T-cell (primary cell): ENCODE measurements around the gene TMEM201. TPM values are rescaled to one million over a fixed set of nuclear protein-coding genes. Genes with fewer than 3 reads are reported as not detected.

Source experiments
- ATAC-seq, 4 experiments: fragments of 200-7000 bp in 3 of 4; fragments of 150-1000 bp in 1 of 4; cut with Tn5 transposase; replicated peaks in 1 of 4; 1 replicate in 3 of 4; 2 replicates in 1 of 4; pipeline ENCODE4 v1.10.0; 2021; ENCODE audit warnings: moderate library complexity in 3 of 4, mild to moderate bottlenecking in 2 of 4, moderate number of reproducible peaks in 1 of 4
- CTCF ChIA-PET, 2 donors: fragments of 300-600 bp; sonication (Branson Sonifier 250); formaldehyde crosslinking; loops; one replicate each; lab custom pipeline; 2022; ENCODE audit warnings: antibody characterized with exemption in 2 of 2; lab: Charles Lee
- POLR2A ChIA-PET, 2 donors: fragments of 300-600 bp; sonication (Branson Sonifier 250); formaldehyde crosslinking; loops; one replicate each; lab custom pipeline; 2022; ENCODE audit warnings: antibody characterized with exemption in 2 of 2; lab: Charles Lee
- DNase-seq, 35 experiments: peaks; one replicate each; pipeline versions ENCODE4 v3.0.0 to v3.0.0-alpha.2; 2013 to 2023
- H3K27ac ChIP-seq: one replicate; pipeline ENCODE4 v1.5.1; 2013; ENCODE audit warnings: low read length
- H3K27me3 ChIP-seq, 2 experiments: replicated peaks in 1 of 2; 1 replicate in 1 of 2; 2 replicates in 1 of 2; pipeline versions ENCODE4 v1.6.1 to v1.7.0; 2013; ENCODE audit warnings: low read length in 1 of 2, mixed read lengths in 1 of 2; ENCODE audit not compliant: control insufficient read depth in 2 of 2, insufficient read depth in 2 of 2; ENCODE audit errors: extremely low read depth in 1 of 2
- H3K36me3 ChIP-seq, 2 donors: 1 replicate in 1 of 2; 2 replicates in 1 of 2; pipeline versions ENCODE4 v1.6.1 to v1.7.0; 2013; ENCODE audit warnings: low read length in 1 of 2; ENCODE audit not compliant: control insufficient read depth in 2 of 2, insufficient read depth in 1 of 2; ENCODE audit errors: extremely low read depth in 1 of 2
- H3K4me1 ChIP-seq, 2 experiments: 1 replicate in 1 of 2; 2 replicates in 1 of 2; pipeline versions ENCODE4 v1.6.1 to v1.7.0; 2013; ENCODE audit warnings: low read length in 2 of 2, mixed read lengths in 1 of 2; ENCODE audit not compliant: insufficient read depth in 2 of 2, control insufficient read depth in 1 of 2; ENCODE audit errors: extremely low read depth in 1 of 2
- H3K4me3 ChIP-seq, 2 donors: 1 replicate in 1 of 2; 2 replicates in 1 of 2; pipeline versions ENCODE4 v1.5.1 to v1.7.0; 2013; ENCODE audit warnings: mild to moderate bottlenecking in 2 of 2, low read length in 1 of 2, moderate library complexity in 1 of 2; ENCODE audit not compliant: control insufficient read depth in 1 of 2; ENCODE audit errors: extremely low read depth in 1 of 2
- H3K9me3 ChIP-seq: 2 replicates; pipeline ENCODE4 v1.7.0; 2013
- H3K27ac Mint-ChIP-seq, 2 donors: one replicate each; pipeline ENCODE4 v1.8.0; 2020 to 2021; ENCODE audit warnings: mild to moderate bottlenecking in 2 of 2, mixed read lengths in 2 of 2
- H3K27me3 Mint-ChIP-seq, 2 donors: one replicate each; pipeline ENCODE4 v1.8.0; 2021 to 2022; ENCODE audit warnings: mixed read lengths in 2 of 2
- H3K36me3 Mint-ChIP-seq: one replicate; pipeline ENCODE4 v1.8.0; 2021; ENCODE audit warnings: mixed read lengths
- H3K4me1 Mint-ChIP-seq, 3 donors: one replicate each; pipeline ENCODE4 v1.8.0; 2020 to 2022; ENCODE audit warnings: mixed read lengths in 3 of 3, mild to moderate bottlenecking in 1 of 3
- H3K4me3 Mint-ChIP-seq, 3 donors: one replicate each; pipeline ENCODE4 v1.8.0; 2020 to 2022; ENCODE audit warnings: mild to moderate bottlenecking in 3 of 3, mixed read lengths in 3 of 3, moderate library complexity in 3 of 3
- H3K9me3 Mint-ChIP-seq, 3 donors: one replicate each; pipeline ENCODE4 v1.8.0; 2020 to 2022; ENCODE audit warnings: mixed read lengths in 3 of 3
- WGBS: methylation state at CpG from one replicate; pipeline ENCODE4 v1.1.5; 2013; ENCODE audit warnings: missing lambda C conversion rate; ENCODE audit not compliant: insufficient coverage; 5-methylcytosine and 5-hydroxymethylcytosine counted together
- total RNA-seq, 35 experiments: library from RNA in 6 of 35; stranded (reverse) in 6 of 35; fragments of 120-200 nt in 1 of 35; gene quantifications; one replicate each; pipeline versions ENCODE4 v1.2.1 to v1.2.4 and lab custom pipeline; 2013 to 2026

Gene TMEM201
- total RNA-seq, 5 donors from 2014 or later (not counting 1 experiment from before 2014, with no cell fraction given) = 11.4 to 14.6 (median 12.5) TPM

GRCh38 chr1:9592510-9593075 is 3.9 kb downstream of the TMEM201 start:
- CTCF ChIA-PET = interaction anchor here (0.6 to 0.7 kb wide), 2 partner anchors 9 to 626 kb away, joined by 4 read pairs; no protein-coding TSS in a partner anchor
- Mint-ChIP-seq H3K27me3 (no peaks in the 10 kb centered on the region), H3K27ac (no peak overlapping the region), H3K4me1 (peaks cover 25 to 44% (median 34%) of the 10 kb centered on the region in 3 donors), H3K4me3 (no peak overlapping the region), H3K9me3 (no peaks in the 10 kb centered on the region), H3K36me3 (no peaks in the 10 kb centered on the region)
- no peak for DNase-seq
- H3K27ac ChIP-seq = no peak overlapping the region
- H3K4me3 ChIP-seq = no peak overlapping the region
- H3K36me3 ChIP-seq = peaks cover 1 to 4% of the 10 kb centered on the region in 2 donors
- H3K4me1 ChIP-seq = peaks cover 12 to 40% of the 10 kb centered on the region in 2 experiments
- POLR2A ChIA-PET = no interaction called here
- H3K9me3 ChIP-seq = no peaks in the 10 kb centered on the region
- H3K27me3 ChIP-seq = no peaks in the 10 kb centered on the region
- no peak for ATAC-seq
- WGBS = 89% methylated on average over 11 of the region's 16 CpGs

GRCh38 chr1:9593147-9593491 is 4.4 kb downstream of the TMEM201 start:
- ChIA-PET POLR2A (no interaction called here), CTCF (interaction anchor here (0.6 kb wide), 2 partner anchors 9 to 30 kb away, joined by 3 to 4 read pairs; no protein-coding TSS in a partner anchor)
- Histone ChIP-seq H3K36me3 (peaks cover 4% of the 10 kb centered on the region in 2 donors), H3K27ac (no peak overlapping the region), H3K4me1 (peaks cover 12 to 38% of the 10 kb centered on the region in 2 experiments), H3K9me3 (no peaks in the 10 kb centered on the region), H3K27me3 (no peaks in the 10 kb centered on the region), H3K4me3 (no peak overlapping the region)
- H3K27me3 Mint-ChIP-seq = no peaks in the 10 kb centered on the region
- no peak for ATAC-seq
- H3K36me3 Mint-ChIP-seq = peaks cover 1% of the 10 kb centered on the region
- 85% methylated on average over 8 of the region's 9 CpGs for WGBS
- no peaks in the 10 kb centered on the region for H3K9me3 Mint-ChIP-seq
- H3K27ac Mint-ChIP-seq = no peak overlapping the region
- no peak overlapping the region for H3K4me3 Mint-ChIP-seq
- DNase-seq = no peak
- peaks cover 21 to 43% (median 33%) of the 10 kb centered on the region in 3 donors for H3K4me1 Mint-ChIP-seq

GRCh38 chr1:9593492-9594465 is 5.1 kb downstream of the TMEM201 start:
- H3K4me1 ChIP-seq = peaks cover 12 to 36% of the 10 kb centered on the region in 2 experiments
- CTCF ChIA-PET = interaction anchor here in 1 of 2 donors (0.6 kb wide), 1 partner anchor 31 kb away, joined by 3 read pairs; no protein-coding TSS in a partner anchor
- peaks cover 4 to 8% of the 10 kb centered on the region in 2 donors for H3K36me3 ChIP-seq
- DNase-seq = peak in 9 of 35 experiments; percentile 9 to 45 (median 21)
- Mint-ChIP-seq H3K36me3 (peaks cover 3% of the 10 kb centered on the region), H3K9me3 (no peaks in the 10 kb centered on the region), H3K4me1 (peaks cover 19 to 40% (median 31%) of the 10 kb centered on the region in 3 donors), H3K27ac (no peak overlapping the region), H3K27me3 (no peaks in the 10 kb centered on the region), H3K4me3 (no peak overlapping the region)
- WGBS = 80% methylated on average over 18 of the region's 25 CpGs
- POLR2A ChIA-PET = no interaction called here
- H3K27ac ChIP-seq = no peak overlapping the region
- H3K27me3 ChIP-seq = no peaks in the 10 kb centered on the region
- H3K9me3 ChIP-seq = no peaks in the 10 kb centered on the region
- ATAC-seq = no peak
- no peak overlapping the region for H3K4me3 ChIP-seq

GRCh38 chr1:9594471-9595155 is 5.9 kb downstream of the TMEM201 start:
- ATAC-seq (no peak), DNase-seq (no peak)
- 91% methylated on average over 12 of the region's 20 CpGs for WGBS
- Histone ChIP-seq H3K27me3 (no peaks in the 10 kb centered on the region), H3K4me1 (peaks cover 10 to 32% of the 10 kb centered on the region in 2 experiments), H3K36me3 (peaks cover 6 to 11% of the 10 kb centered on the region in 2 donors), H3K9me3 (no peaks in the 10 kb centered on the region), H3K27ac (no peak overlapping the region), H3K4me3 (no peak overlapping the region)
- POLR2A ChIA-PET = no interaction called here
- peaks cover 16 to 37% (median 27%) of the 10 kb centered on the region in 3 donors for H3K4me1 Mint-ChIP-seq
- CTCF ChIA-PET = no interaction called here
- H3K4me3 Mint-ChIP-seq = no peak overlapping the region
- H3K27me3 Mint-ChIP-seq = no peaks in the 10 kb centered on the region
- no peak overlapping the region for H3K27ac Mint-ChIP-seq
- H3K36me3 Mint-ChIP-seq = peaks cover 3% of the 10 kb centered on the region
- no peaks in the 10 kb centered on the region for H3K9me3 Mint-ChIP-seq

GRCh38 chr1:9595156-9595967 is 6.7 kb downstream of the TMEM201 start:
- no peaks in the 10 kb centered on the region for H3K27me3 Mint-ChIP-seq
- H3K27ac ChIP-seq = no peak overlapping the region
- WGBS = 93% methylated on average over 12 of the region's 17 CpGs
- CTCF ChIA-PET = no interaction called here
- no peaks in the 10 kb centered on the region for H3K27me3 ChIP-seq
- no peak for ATAC-seq
- H3K36me3 ChIP-seq = peaks cover 12 to 16% of the 10 kb centered on the region in 2 donors
- H3K4me1 Mint-ChIP-seq = peaks cover 11 to 32% (median 21%) of the 10 kb centered on the region in 3 donors
- no peaks in the 10 kb centered on the region for H3K9me3 ChIP-seq
- H3K4me3 Mint-ChIP-seq = no peak overlapping the region
- H3K4me3 ChIP-seq = no peak overlapping the region
- no peak for DNase-seq
- POLR2A ChIA-PET = no interaction called here
- H3K9me3 Mint-ChIP-seq = no peaks in the 10 kb centered on the region
- peaks cover 9% of the 10 kb centered on the region for H3K36me3 Mint-ChIP-seq
- H3K27ac Mint-ChIP-seq = no peak overlapping the region
- peaks cover 5 to 25% of the 10 kb centered on the region in 2 experiments for H3K4me1 ChIP-seq
